Activated CD8-positive, alpha-beta T cell treated with anti-CD3 and anti-CD28 coated beads, Interleukin-2, amount 10 ng/mL, durations not matched to agents 7 days and 5 days (primary cell): ENCODE results near the gene SLC4A4. TPM values are rescaled to one million over a fixed set of nuclear protein-coding genes. Genes with fewer than 3 reads are reported as not detected.

Experiments used
- ATAC-seq: fragments of 150-1000 bp; cut with Tn5 transposase; one replicate; pipeline ENCODE4 v1.10.0; 2021; ENCODE audit warnings: moderate library complexity
- CTCF ChIA-PET: fragments of 350-600 bp; sonication (Branson Sonifier 250); formaldehyde crosslinking; loops from one replicate; lab custom pipeline; 2021; ENCODE audit warnings: antibody characterized with exemption; lab: Charles Lee
- POLR2A ChIA-PET: fragments of 350-600 bp; sonication (Branson Sonifier 250); formaldehyde crosslinking; loops from one replicate; lab custom pipeline; 2021; ENCODE audit warnings: antibody characterized with exemption; lab: Charles Lee
- DNase-seq: peaks from one replicate; pipeline ENCODE4 v3.0.0-alpha.2; 2020
- H3K27ac Mint-ChIP-seq: one replicate; pipeline ENCODE4 v1.8.0; 2021; ENCODE audit warnings: mild to moderate bottlenecking, mixed read lengths
- H3K27me3 Mint-ChIP-seq: one replicate; pipeline ENCODE4 v1.8.0; 2021; ENCODE audit warnings: low read depth, mixed read lengths
- H3K36me3 Mint-ChIP-seq: one replicate; pipeline ENCODE4 v1.8.0; 2021; ENCODE audit warnings: low read depth, mixed read lengths
- H3K4me1 Mint-ChIP-seq: one replicate; pipeline ENCODE4 v1.8.0; 2021; ENCODE audit warnings: low read depth, mixed read lengths
- H3K4me3 Mint-ChIP-seq: one replicate; pipeline ENCODE4 v1.8.0; 2021; ENCODE audit warnings: mild to moderate bottlenecking, mixed read lengths
- H3K9me3 Mint-ChIP-seq: one replicate; pipeline ENCODE4 v1.8.0; 2022; ENCODE audit warnings: mixed read lengths; ENCODE audit not compliant: insufficient read depth
- total RNA-seq, 2 experiments: library from RNA; stranded (reverse); gene quantifications; one replicate each; pipeline ENCODE4 v1.2.3, GENCODE V29; 2021

Gene SLC4A4
- total RNA-seq, 2 experiments from 2014 or later, result 4.6 to 5.3 TPM

DNA sequence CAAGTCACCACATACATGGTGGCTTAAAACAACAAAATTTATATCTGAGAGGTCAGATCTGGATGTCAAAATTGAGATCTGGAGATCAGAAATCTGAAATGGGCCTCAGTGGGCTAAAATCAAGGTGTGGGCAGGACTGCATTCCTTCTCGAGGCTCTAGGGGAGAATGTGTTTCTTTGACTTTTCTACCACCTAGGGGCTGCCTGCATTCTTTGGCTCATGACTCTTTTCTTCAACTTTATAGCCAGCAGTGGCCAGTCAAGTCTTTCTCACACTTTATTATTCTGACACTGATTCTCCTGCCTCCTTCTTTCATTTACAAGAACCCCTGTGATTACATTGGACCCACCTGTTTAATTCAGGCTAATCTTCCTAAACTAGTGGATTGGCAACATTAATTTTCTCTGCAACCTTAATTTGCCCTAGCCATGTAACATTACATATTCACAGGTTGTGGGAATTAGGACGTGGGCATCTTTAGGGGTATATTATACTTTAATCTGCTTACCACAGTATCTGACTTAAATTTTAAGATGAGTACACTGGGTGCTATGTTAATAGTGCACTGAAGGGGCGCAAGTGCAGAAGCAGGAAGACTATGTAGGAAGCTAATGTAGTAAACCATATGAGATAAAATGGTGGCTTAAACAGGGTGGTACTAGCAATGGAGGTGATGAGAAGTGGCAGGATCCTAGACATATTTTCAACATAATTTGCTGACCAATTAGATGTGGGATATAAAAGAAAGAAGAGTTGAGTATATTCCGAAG, 188.0 kb downstream of the SLC4A4 start:
- POLR2A ChIA-PET, result no interaction called here
- no peak for ATAC-seq

DNA sequence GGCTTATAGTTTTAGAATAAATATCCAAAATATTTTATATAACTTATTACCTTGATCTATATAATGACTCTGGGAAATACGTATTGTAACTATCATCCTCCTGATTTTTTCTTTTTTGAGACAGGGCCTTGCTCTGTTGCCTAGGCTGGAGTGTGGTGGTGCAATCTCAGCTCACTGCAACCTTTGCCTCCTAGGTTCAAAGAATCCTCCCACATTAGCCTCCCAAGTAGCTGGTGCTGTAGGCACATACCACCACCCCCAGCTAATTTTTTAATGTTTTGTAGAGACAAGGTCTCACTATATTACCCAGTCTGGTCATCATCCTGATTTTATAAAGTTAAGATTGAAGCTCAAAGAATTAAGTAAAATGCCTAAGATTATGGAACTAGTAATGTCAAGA, 193.6 kb downstream of the SLC4A4 start:
- Mint-ChIP-seq H3K4me3 (no peak overlapping the region), H3K27me3 (no peaks in the 10 kb centered on the region), H3K36me3 (no peaks in the 10 kb centered on the region), H3K27ac (no peak overlapping the region), H3K4me1 (no peaks in the 10 kb centered on the region), H3K9me3 (no peaks in the 10 kb centered on the region)
- ATAC-seq, result no peak
- ChIA-PET POLR2A (no interaction called here), CTCF (no interaction called here)
- no peak for DNase-seq

More for the DNA sequence above, 188.0 kb downstream of the SLC4A4 start:
- DNase-seq, result no peak
- Mint-ChIP-seq H3K27me3 (peaks cover 4% of the 10 kb centered on the region), H3K4me3 (no peak overlapping the region), H3K4me1 (no peaks in the 10 kb centered on the region), H3K36me3 (no peaks in the 10 kb centered on the region), H3K27ac (no peak overlapping the region), H3K9me3 (no peaks in the 10 kb centered on the region)
- CTCF ChIA-PET, result no interaction called here

DNA sequence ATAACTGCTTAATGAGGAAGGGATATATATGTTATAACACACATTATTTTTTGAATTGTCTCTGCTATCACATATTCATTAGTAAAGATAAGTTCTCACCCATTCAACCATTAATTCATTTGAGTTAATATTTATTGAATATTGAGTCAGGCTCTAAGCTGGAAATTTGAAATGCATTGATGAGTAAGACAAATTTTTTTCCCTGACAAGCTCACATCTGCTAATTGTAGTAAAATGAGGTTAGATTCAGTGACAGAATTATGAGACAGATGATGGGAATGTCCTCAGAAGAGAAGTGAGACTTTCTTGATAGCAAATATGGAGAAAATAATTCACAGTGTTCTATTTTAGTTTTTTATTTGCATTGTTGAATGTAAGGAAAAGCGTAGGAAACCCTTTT, 194.3 kb downstream of the SLC4A4 start:
- no peaks in the 10 kb centered on the region for H3K27me3 Mint-ChIP-seq
- DNase-seq (no peak), ATAC-seq (no peak)
- no peaks in the 10 kb centered on the region for H3K36me3 Mint-ChIP-seq
- H3K27ac Mint-ChIP-seq, result no peak overlapping the region
- H3K4me3 Mint-ChIP-seq, result no peak overlapping the region
- CTCF ChIA-PET, result no interaction called here
- POLR2A ChIA-PET, result no interaction called here
- no peaks in the 10 kb centered on the region for H3K4me1 Mint-ChIP-seq
- H3K9me3 Mint-ChIP-seq, result no peaks in the 10 kb centered on the region

DNA sequence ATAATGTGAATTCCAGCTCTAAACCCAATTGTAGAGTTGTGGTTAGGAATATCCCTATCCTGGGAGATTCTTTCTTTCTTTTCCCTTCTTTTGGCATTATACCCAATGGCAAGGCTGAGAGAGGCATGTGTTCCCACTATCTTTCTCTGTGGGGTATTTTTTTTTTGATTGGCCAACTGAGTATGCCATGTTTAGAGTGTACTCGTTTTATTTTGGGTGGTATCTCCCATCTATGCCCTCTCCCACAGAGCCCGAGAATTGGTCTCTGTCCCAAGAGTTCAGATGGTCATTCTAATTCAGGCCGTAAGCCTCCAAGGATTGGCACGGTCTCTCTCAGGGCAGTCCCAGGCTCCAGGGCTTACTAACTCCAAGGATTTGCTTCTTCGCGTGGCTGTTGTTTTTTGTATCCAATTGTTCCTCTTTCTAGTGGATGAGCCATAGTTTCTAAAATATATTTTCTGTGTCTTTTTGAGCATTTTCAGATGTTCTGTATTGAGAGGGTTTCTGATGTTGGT, 198.8 kb downstream of the SLC4A4 start:
- ATAC-seq (no peak), DNase-seq (no peak)
- Mint-ChIP-seq H3K4me3 (no peak overlapping the region), H3K36me3 (no peaks in the 10 kb centered on the region), H3K27ac (no peak overlapping the region), H3K9me3 (no peaks in the 10 kb centered on the region), H3K27me3 (no peaks in the 10 kb centered on the region), H3K4me1 (no peaks in the 10 kb centered on the region)
- POLR2A ChIA-PET, result no interaction called here
- CTCF ChIA-PET, result no interaction called here

DNA sequence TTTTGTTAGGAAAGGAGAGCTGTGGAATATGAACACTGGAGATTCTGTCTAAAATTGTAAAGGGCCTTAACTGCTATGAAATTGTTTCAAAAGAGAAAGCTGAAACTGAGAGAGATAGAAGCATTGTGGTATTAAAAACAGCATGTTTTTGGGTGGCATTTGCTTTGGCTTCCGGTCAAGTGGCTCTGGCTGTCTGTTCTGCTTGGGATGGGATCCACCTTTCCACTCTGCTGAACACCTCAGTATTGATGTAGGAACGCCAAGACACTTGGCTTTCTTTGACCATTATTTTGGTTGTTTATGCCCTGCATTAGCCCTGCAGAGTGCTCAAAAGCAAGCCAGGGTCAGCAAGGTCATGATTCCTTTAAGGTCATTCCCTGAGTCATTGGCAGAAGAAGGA, 199.7 kb downstream of the SLC4A4 start:
- no peak overlapping the region for H3K4me3 Mint-ChIP-seq
- ATAC-seq (no peak), DNase-seq (no peak)
- CTCF ChIA-PET, result no interaction called here
- H3K4me1 Mint-ChIP-seq, result no peaks in the 10 kb centered on the region
- no peak overlapping the region for H3K27ac Mint-ChIP-seq
- H3K9me3 Mint-ChIP-seq, result no peaks in the 10 kb centered on the region
- no peaks in the 10 kb centered on the region for H3K36me3 Mint-ChIP-seq
- H3K27me3 Mint-ChIP-seq, result no peaks in the 10 kb centered on the region
- POLR2A ChIA-PET, result no interaction called here

DNA sequence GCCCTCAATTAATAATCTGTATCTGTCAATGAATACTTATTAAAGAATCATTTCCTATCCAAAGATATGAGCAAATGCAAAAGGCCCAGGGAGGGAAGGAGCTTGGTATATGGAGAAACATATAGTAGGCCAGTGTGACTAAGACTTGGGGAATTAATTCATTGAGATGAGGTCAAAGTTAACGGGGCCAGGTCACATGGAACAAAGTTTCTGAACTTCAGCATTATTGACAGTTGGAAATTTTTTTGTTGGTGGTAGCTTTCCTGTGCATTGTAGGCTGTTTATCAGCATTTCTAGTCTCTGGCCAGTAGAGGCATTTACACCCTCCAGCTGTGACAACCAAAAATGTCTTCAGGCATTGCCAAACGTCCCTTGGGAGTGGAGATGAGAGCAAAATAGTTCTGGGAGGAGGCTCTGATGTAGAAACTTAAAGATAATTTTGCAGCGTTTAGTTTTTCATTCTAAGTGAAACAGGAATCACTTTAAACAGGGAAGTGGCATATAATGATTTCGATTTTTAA, 202.0 kb downstream of the SLC4A4 start:
- Mint-ChIP-seq H3K4me1 (no peaks in the 10 kb centered on the region), H3K27me3 (no peaks in the 10 kb centered on the region), H3K36me3 (no peaks in the 10 kb centered on the region), H3K27ac (no peak overlapping the region), H3K9me3 (no peaks in the 10 kb centered on the region), H3K4me3 (no peak overlapping the region)
- DNase-seq (no peak), ATAC-seq (no peak)
- CTCF ChIA-PET, result no interaction called here
- POLR2A ChIA-PET, result no interaction called here

DNA sequence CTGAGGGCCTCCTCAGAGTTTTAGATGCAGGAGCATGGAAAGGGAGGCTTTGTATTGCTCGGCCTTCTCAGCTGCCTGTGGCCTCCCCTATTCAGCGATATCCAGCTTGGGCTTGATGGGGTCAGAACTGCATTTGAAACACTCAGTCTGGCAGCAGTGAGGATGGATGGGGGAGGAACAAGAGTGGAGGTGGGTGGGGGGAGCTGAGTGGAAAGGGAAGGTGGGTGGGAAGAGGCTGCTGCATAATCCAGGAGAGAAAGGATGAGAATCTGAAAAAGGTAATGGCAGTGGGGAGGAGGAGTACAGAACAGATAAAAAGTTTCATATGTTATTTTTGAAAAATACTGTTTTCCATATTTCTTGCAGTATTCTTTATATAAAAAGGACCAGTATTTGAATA, 202.7 kb downstream of the SLC4A4 start:
- Mint-ChIP-seq H3K4me3 (no peak overlapping the region), H3K36me3 (no peaks in the 10 kb centered on the region), H3K4me1 (no peaks in the 10 kb centered on the region), H3K9me3 (no peaks in the 10 kb centered on the region), H3K27ac (no peak overlapping the region), H3K27me3 (no peaks in the 10 kb centered on the region)
- CTCF ChIA-PET, result no interaction called here
- DNase-seq (no peak), ATAC-seq (no peak)
- POLR2A ChIA-PET, result no interaction called here

DNA sequence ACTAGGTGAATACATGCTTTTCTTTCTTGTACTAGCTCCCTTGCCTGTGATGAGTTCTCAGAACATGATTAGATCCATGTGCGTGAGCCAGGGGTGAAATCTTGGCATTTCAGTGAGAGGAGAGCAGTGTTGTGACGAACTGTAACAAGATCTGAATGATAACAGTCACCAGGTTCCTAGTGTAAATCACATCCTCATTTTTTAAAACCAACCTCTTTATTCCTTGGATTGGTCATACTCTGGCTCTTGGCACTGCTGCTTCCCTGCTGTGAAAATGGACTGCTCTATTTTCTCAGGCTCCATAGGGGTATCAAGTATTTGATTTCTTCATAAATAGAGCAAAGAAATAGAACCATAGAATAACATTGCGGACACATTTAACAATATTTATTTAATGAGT, 206.3 kb downstream of the SLC4A4 start:
- H3K27ac Mint-ChIP-seq, result no peak overlapping the region
- ATAC-seq (no peak), DNase-seq (no peak)
- ChIA-PET CTCF (no interaction called here), POLR2A (no interaction called here)
- H3K36me3 Mint-ChIP-seq, result no peaks in the 10 kb centered on the region
- H3K4me1 Mint-ChIP-seq, result no peaks in the 10 kb centered on the region
- no peaks in the 10 kb centered on the region for H3K27me3 Mint-ChIP-seq
- no peaks in the 10 kb centered on the region for H3K9me3 Mint-ChIP-seq
- H3K4me3 Mint-ChIP-seq, result no peak overlapping the region

DNA sequence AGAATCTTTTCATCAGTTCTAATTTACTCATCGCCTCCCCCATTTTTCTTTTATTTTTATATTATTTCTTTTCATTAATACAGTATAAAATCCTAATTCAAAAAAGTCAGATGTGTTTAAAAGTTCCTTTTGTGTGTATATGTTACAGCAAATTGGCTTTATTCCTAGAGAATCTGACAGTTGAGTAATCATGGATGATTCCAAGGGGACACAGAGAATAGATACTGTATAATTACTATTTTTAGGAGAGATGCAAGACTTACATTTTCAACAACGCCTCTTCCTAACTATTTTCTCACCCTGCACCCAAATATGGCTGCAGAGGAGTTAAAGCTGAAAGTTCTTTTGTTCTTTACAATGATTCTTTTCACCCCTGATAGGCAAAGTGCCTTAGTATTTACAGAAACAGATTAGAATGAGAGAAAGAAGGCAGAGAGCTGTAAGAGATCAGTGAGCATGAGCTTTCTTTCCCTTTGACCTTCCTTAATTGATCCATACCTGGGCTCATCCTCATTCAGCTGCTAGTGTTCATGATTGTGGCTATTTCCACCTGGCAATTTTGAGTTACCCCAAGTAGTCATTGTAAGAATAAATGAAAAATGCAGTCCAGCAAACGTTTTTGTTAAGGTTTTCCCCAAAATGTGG, 210.8 kb downstream of the SLC4A4 start:
- ChIA-PET CTCF (interaction anchor here (1.0 kb wide), 1 partner anchor 365 kb away, joined by 3 read pairs; no protein-coding TSS in a partner anchor), POLR2A (no interaction called here)
- Mint-ChIP-seq H3K9me3 (no peaks in the 10 kb centered on the region), H3K27ac (no peak overlapping the region), H3K36me3 (no peaks in the 10 kb centered on the region), H3K4me1 (no peaks in the 10 kb centered on the region), H3K27me3 (peaks cover 2% of the 10 kb centered on the region), H3K4me3 (no peak overlapping the region)
- DNase-seq, result no peak
- ATAC-seq, result no peak

DNA sequence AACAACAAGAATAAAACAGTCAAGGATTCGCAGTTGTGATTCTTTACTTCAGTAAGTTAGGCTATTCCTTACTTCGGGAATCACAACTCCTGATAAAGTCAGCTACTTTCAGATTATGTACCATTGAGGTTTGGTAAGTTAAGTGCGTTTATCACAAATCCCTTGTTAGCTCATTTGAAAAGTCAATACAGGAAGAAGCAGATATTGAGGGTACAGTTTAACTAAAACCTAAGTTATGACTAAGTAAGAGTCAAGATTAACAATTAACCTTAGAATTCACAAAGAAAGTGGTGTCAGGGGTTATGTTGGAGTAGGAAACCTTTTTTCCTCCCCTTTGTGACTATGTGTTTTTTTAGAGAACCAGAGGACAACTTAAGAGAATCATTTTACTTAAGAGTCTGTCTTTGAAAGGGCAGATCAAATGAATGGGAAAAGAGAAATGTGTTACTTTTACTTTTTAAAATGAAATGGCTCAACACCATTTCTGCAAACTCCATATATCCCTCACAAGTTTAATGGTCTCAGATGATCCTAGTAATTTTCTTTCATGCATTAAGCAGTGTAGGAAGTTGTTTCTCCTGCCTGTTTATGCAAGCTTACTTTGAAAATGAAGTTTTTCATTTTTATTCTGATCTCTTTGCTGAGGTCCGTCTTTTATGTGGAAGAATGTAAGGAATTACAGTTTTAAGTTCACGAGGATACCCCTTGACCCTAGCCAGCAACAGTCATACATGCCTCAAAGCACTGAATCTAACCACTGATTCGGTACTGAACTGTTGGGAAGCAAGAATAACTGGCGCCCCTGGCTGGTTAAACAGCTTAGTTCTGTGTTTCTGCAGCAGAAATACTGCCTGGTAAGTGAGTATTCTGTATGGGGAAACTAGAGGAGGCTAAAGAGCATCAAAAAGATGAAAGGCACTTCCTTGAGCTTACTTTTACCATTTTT, 211.7 kb downstream of the SLC4A4 start:
- no peaks in the 10 kb centered on the region for H3K36me3 Mint-ChIP-seq
- H3K27me3 Mint-ChIP-seq, result peaks cover 2% of the 10 kb centered on the region
- CTCF ChIA-PET, result interaction anchor here (0.8 kb wide), 1 partner anchor 11 kb away, joined by 3 read pairs; no protein-coding TSS in a partner anchor
- no peaks in the 10 kb centered on the region for H3K4me1 Mint-ChIP-seq
- H3K9me3 Mint-ChIP-seq, result no peaks in the 10 kb centered on the region
- POLR2A ChIA-PET, result no interaction called here
- H3K4me3 Mint-ChIP-seq, result no peak overlapping the region
- ATAC-seq, result no peak
- DNase-seq, result no peak
- H3K27ac Mint-ChIP-seq, result no peak overlapping the region

DNA sequence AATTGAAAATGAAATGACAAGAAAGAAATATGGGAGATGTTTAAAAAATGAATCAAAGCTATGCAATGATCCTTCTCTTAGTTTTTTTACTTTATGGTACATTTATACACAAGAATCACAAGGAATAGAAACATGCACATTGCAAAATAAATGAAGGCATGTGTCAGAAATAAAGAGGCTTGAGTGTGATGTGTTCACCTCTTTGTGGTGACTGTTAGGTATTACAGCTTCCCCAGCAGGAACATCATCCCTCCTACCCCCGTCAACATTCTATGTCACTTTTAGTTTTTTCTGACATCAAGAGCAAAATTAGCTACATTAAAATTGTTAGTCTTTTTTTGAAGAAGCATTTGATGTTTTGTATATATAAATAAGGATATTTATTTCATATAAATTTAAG, 214.8 kb downstream of the SLC4A4 start:
- DNase-seq (no peak), ATAC-seq (no peak)
- H3K36me3 Mint-ChIP-seq, result no peaks in the 10 kb centered on the region
- H3K9me3 Mint-ChIP-seq, result no peaks in the 10 kb centered on the region
- H3K27ac Mint-ChIP-seq, result no peak overlapping the region
- CTCF ChIA-PET, result no interaction called here
- no peaks in the 10 kb centered on the region for H3K4me1 Mint-ChIP-seq
- POLR2A ChIA-PET, result no interaction called here
- no peak overlapping the region for H3K4me3 Mint-ChIP-seq
- H3K27me3 Mint-ChIP-seq, result peaks cover 2% of the 10 kb centered on the region
